GM20000 (cell line): ENCODE measurements around the gene HDAC1.
"Not testable (repeated sequence)": the region's sequence is repeated elsewhere in the genome, so short reads cannot be mapped to it uniquely, and the experiment has no call there.

Source experiments
- DNase-seq: peaks from one replicate; pipeline ENCODE4 v3.0.0; 2012; ENCODE audit warnings: low spot score
- CTCF ChIP-seq: IDR thresholded peaks from 2 replicates; pipeline ENCODE4 v1.5.1; 2012; ENCODE audit warnings: mild to moderate bottlenecking, control low read depth; ENCODE audit errors: extremely low read depth, missing control alignments

Gene HDAC1

GRCh38 chr1:32250893-32251716 lies 40.8 kb upstream of the HDAC1 start, which contains the start of gene LCK:
LCK (plus strand) TSS chr1:32251265; CDS start chr1:32274330, 23,065 bp downstream.
- TF ChIP-seq CTCF = no peak
- peak; percentile 58 for DNase-seq

GRCh38 chr1:32255072-32256071 lies 36.5 kb upstream of the HDAC1 start:
- no peak for DNase-seq
- no peak for TF ChIP-seq CTCF

- TF ChIP-seq CTCF = no peak
- no peak for DNase-seq
Measured at GRCh38 chr1:32256473-32257226, 35.2 kb upstream of the HDAC1 start.

- TF ChIP-seq CTCF = no peak
Measured at GRCh38 chr1:32257227-32257508, 34.7 kb upstream of the HDAC1 start.

GRCh38 chr1:32263236-32263593 lies 28.7 kb upstream of the HDAC1 start:
- not testable (repeated sequence) for DNase-seq

More at GRCh38 chr1:32257227-32257508, 34.7 kb upstream of the HDAC1 start:
- no peak for DNase-seq

DNA sequence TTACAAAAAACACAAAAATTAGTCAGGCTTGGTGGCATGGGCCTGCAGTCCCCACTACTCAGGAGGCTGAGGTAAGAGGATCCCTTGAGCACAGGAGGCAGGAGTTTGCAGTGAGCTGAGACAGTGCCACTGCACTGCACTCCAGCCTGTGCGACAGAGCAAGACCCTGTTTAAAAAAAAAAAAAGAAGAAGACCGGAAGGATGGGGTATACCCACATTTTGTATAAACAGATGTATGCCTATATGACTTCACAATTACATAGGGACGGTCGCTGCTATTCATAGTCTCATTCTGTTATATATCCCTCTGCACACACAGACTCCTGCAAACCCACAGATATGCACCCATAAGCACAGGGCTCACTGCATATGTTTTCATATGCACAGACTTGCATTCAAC lies 28.1 kb upstream of the HDAC1 start:
- no peak for TF ChIP-seq CTCF
- DNase-seq = peak; percentile 35

- no peak for DNase-seq
- no peak for TF ChIP-seq CTCF
Measured at GRCh38 chr1:32265846-32266245, 26.0 kb upstream of the HDAC1 start.
